ENCODE data around the gene AFAP1L2.
"Not testable (repeated sequence)": the region's sequence is repeated elsewhere in the genome, so short reads cannot be mapped to it uniquely, and the experiment has no call there.

AFAP1L2 gene

DNA sequence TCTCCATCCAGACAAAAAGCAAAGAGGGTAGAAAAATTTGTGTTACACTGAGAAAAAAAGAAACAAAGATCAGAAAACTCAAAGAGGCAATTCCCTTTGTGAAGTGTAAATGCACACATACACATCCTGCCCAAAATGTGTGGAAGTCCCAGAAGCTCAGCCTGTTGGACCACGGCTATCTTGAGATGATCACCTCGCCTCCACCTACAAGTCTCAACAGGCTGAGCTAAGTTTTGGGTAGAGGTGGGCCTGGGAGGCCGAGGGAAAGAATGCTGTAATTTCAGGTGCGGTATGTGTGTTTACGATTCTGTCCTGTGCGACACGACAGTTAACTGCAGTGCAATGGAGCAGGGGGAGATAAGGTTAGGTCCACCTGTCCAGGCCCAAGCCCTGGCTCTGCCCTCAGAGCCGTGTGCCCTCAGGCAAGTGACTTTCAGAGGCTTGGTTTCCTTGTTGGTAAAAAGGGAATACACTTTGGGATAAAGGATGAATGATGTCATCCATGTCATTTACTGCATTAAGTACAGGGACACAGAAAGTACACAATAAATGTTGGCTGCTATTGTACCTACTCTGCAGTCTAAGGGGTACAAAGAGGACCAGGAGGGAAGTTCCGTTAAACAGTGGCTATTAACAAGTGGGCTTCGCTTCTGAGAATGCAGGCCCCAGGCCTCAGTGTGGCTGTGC lies 67.3 kb downstream of the AFAP1L2 start:
- no peak for DNase-seq (ENCODE audit: low spot score)

DNA sequence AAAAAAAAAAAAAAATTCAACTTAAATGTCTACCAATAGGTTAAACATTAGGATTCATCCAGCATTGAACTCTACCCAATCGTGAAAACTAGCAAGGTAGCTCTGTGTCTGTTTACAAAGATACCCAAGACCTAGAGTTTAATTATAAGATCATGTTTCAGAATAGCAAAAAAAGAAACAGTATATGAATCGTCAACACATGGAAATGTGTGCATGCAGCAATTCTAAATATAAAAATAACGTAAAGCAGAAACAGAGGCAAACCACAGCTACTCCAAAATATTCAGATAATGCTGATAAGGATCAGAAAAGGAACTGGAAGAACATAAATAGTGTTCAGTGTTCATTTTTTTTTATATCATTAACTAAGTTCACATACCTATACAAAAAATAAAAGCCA lies 68.7 kb downstream of the AFAP1L2 start:
- no peak for DNase-seq (ENCODE audit: low spot score)

DNA sequence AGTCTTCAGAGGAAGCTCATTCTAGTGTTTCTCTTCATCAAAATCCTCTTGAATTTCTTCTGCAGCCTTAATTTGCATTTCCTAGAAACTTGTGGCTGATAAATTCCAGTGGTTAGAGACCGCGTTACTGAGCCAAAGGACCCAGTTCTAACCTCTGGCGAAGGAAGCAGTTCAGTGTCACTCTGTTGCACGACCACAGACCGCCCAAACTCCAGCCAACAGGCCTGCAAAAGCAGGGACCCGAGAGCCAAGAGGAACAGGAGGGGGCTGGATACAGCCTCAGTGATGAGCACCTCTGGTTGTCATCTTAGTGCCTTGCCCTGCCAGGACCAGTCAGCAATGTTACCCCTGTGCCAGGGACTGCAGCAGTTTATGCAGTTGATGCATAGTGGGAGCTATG lies 70.0 kb downstream of the AFAP1L2 start:
- DNase-seq (ENCODE audit: low spot score): no peak

DNA sequence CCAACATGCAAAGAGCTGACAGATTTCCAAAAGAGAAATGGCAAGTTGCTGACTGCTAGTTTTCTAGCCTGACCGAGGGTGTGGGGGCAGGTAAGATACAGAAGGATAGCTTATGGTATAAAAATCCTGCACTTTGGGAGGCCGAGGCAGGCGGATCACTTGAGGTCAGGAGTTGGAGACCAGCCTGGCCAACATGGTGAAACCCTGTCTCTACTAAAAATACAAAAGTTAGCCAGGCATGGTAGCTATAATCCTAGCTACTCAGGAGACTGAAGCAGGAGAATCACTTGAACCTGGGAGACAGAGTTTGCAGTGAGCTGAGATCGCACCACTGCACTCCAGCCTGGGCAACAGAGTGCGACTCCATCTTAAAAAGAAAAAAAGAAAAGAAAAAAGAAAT lies 70.9 kb downstream of the AFAP1L2 start:
- not testable (repeated sequence) for DNase-seq (ENCODE audit: low spot score)

DNA sequence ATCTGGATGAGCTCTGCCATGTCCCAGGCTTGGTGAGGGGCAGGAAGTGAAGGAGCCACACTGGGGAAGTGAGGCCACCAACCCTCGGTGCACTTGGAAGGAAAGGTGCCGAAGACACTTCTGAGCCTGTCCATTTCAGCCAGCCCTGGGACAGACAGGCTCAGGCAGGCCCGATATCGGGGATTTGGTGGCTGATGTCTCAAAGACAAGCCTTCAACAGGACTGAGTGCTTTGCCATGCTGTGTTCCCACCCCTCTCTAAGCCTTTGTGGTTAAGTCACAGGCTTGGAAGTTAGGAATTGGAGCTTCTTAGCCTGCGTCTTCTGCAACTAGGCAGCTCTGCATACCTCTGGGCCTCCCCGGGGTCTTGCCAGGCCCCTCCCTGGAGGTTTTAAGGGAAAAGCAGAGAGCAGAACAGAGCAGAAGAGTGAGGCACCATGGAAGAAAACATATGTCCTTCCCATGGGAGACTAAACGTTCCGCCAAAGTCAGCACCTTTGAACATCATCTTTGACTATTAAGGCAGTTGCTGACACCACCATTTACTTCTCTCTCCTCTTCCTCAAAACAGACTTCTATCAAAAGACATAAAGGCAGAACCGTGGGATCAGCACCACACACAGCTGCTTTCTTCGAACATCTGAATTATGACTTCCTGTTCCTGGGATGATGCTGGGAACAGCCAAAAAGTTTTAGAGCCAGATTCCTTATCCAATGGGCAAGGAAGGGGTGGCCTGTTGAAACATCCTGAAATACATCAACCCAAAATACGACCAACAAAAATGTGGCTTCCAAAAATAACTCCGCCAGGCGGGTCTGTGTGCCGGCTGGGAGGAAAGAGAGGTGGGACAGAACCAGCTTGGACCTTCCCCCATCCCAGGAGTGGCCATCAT lies 71.8 kb downstream of the AFAP1L2 start:
- DNase-seq (ENCODE audit: low spot score): no peak

DNA sequence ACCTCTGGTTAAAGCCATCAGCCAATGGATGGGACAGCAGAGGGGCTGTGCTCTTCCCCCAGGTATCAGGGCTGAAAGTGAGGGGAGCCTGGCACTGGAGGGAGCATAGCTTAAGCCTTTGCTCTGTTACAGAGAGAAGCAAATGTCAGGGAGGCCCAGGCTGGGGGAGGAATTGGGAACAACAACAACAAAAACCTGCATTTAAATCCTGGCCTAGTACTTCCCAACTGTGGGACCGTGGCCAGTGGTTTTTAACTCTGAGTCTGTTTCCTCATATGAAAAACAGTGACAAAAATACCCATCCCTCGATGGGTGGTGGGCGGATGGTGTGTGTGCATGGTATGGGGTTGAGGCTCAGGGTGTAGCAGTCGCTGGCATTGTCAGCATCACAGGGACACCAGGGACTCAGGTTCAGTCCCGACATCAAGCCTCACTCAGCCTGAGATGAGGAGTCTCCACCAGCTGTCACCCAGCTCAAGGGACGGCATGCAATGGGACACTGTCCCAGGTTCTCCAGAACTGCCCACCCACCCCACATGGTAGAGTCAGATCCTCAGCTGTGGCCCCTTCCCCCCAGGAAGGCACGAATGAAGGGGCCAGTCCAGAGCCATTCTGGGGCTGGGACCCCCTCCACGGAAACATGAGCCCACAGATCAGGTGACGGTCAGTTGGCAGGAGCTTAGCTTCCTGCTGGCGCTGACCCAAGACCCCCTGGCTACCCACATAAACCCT lies 74.5 kb downstream of the AFAP1L2 start:
- no peak for DNase-seq (ENCODE audit: low spot score)

DNA sequence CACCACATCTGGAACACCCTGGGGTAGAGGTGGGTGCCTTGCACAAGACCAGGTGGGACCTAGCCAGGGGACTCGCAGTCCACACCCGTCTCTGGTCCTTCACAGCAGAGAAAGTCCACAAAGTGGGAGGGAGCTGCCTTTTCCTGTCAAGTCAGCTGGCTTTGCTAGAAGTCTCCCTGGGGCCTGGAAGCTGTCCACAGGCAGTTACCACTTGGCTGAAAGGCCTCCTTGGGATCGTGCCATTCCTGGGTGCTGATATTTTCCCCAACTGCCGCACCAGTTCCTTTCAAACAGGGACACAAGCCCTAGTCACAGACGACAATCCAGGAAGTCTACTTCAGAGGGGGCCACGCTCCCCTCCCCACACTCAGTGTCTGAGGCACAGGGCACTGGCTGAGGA lies 75.4 kb downstream of the AFAP1L2 start:
- peak; percentile 55 for DNase-seq (ENCODE audit: low spot score)

DNA sequence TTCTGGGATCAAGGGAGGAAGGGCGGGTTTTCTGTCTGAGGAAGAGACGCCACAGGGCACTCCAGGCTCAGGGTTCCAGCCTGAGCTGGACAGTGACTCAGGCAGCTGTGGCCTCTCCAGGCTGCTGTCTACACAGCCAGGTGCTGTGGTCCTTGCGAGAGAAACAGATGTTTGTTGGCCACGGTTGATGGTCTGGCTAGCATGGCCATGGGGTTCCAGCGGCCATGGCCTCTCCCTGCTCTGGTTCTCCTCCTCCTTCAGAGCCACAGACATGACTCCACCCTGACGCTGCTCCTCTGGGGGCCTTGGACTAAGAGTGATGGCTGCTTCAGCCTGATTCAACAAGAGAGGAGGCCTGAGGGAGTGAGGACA lies 75.9 kb downstream of the AFAP1L2 start:
- no peak for DNase-seq (ENCODE audit: low spot score)

DNA sequence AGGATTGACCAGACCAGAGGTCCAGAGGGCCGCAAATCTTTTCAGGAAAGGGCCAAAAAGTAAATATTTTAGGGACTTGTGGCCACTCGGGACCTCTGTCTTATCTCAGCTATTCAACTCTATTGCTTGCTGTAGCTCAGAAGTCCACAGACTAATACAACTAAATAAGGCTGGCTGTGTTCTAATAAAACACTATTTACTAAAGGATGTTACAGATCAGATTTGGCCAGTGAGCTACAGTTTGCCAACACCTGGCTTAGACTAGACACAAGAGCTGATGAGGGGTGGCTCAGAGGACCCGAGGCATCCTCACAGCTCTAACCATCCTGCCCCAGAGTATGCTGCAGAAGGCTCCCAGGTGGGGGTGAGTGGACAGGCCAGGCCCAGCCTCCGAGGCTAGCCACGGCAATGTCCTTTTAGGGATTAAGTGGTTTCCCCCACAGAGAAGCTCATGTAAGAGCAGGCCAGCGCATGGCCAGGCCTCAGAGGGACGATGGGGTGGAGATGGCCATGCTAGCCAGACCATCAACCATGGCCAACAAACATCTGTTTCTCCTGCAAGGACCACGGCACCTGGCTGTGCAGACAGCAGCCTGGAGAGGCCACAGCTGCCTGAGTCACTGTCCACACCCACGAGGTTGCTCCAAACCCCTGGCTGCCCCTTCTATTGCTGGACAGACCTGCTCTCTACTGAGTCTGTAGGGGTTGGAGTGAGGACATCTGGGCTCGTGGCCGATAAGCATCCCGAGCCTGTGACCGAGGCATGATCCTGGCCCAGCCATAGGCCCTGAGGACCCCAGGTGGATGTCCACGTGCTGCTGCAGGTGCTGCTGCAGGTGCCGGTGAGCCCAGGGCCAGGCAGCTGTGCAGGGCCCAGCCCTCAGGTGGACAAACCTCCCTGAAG lies 76.5 kb downstream of the AFAP1L2 start:
- no peak for DNase-seq (ENCODE audit: low spot score)

DNA sequence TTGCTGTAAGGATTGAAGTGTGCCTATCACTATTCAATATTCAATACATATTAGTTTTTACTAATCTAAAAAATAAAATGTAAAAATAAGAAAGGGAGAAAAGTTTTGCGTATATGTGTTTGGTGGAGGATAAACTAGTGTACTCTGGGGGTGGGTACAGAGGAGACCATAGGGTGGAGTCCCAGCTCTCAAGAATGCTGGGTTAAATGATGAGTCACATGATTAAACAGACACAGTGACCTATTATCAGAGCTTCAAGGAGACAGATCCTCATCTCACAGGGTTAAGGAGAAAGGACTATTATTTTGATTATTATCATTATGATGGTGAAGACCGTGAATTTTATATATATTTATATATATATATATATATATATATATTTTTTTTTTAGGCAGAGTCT lies 77.5 kb downstream of the AFAP1L2 start:
- DNase-seq (ENCODE audit: low spot score): no peak

DNA sequence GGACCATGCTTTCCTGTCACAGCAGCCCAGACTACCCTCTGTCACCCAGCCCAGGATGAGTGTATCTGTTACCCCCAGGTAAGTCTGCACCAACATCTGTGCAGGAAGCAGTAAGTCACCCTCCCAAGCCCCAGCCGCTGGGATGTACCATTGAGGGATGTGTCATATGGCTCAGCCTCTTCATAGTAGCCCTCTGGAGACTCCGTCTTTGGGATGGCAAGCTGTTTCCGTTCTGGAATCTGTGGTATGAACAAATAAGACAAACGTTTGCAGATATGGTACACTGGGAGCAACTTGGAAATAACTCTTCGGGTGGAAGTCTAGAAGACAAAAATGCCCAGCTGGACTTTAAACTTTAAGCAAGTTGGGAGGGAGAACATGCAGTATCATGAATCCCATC lies 81.3 kb downstream of the AFAP1L2 start:
- DNase-seq (ENCODE audit: low spot score): no peak

DNA sequence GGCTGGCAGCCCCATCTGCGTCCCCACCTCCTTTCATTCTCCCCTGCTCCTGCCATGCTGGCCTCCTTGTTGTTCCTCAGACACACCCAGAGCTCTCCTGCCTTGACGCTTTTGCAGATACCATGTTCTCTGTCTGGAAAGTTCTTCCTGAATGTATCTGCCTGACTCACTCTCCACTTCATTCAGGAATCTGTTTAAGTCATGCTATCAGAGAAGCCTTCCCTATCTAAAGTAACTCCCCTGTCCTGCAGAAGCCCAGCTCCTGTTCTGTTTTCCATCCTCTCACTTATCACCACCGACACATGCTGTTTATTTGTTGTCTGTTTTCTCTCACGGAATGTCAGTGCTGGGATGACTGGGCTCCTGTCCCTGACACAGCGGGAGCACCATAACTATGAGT lies 82.0 kb downstream of the AFAP1L2 start:
- no peak for DNase-seq (ENCODE audit: low spot score)

DNA sequence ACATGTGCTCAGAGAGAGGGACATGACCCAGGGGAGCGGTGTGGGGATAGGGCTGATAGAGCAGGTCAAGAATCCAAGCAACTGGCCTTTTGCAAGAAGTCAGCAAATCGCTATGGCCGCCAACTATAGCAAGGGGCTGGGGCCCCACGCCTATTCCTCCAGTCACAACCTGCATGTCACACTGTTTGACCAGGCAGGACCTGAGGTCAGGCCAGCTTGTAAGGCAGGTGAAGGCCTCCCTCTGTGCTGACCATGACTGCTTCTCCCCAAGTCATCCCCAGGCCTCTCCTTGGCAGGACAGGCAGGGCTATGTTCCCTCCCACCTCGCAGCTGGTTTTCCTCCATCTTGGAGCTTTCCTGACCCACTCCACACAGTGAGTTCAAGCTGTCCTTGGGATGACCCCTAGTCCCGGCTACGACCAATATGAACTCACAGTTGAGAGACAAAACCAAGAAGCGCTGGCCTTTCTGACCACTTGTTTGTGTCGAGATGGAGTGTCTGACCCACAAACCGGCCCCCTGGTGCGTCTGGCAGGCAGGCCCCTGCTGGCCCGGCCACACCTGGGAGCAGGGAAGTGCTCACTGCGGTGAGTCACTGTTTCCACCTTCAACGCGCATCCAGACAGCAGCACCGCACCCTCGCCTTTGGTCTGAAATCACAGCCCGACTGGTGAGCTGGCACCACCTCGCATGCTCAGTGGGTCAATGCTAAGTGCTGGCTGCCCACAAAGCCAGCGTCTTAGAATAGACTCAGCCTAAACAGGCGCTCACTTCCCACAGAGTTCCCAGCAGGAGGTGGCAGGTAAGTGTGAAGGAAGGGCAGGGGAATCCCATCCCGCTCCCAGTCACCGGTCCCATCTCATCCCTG lies 83.8 kb downstream of the AFAP1L2 start:
- no peak for DNase-seq (ENCODE audit: low spot score)

DNA sequence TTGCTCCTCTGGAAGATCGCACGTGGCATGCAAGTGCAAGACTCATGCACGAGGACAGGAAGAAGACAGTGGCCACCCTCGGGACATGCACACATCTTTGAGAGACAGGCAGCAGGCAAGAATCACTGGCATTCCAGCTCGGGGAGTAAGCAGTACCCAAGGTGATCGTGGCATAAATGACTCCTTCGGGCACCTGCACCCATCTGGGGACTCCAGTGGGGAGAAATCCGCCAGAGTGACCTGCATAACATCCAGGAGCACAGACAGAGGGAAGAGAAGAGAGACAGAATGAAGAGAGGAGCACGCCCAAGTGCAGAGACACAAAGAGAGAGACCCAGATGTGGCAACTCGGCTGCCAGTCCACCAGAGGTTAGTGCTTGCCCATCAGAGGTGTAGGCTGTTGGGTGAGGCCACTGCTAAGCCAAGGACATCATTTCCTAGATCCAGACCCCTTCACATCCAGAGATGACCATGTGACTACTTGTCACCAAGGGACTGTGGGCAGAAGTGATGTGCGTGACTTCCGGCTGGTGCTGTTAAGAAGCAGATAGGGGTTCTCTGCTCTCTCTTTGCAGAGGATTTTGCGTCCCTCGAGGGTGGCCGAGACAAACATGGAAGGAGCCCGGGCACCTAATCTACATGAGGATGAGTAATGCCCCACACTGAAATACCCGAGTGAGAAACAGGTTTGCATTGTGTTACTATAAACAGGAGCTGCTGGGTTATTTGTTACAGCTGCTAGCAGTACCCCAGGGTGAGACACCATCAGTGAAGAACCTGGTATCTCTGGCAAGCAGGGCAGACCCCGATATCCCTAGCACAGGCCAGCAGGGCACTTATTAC lies 84.7 kb downstream of the AFAP1L2 start:
- DNase-seq (ENCODE audit: low spot score): no peak

DNA sequence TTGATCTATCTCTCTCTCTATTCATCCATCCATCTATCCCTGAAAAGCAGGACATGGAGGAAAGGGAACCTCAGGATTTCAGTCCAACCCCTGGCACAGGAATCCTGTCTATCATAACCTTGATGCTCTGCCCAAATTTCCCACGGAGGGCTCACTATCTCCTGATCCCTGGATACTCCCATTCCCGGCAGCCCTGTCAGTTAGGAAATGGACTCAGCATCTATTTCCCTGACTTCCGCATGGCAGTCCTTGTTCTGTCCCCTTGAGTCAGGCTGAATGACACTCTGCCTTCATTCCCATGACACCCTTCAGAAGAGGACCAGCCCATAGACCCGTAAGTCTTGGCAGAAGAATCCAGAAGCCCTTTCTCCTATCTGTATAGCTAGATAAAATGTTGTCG lies 87.6 kb downstream of the AFAP1L2 start:
- DNase-seq (ENCODE audit: low spot score): no peak

DNA sequence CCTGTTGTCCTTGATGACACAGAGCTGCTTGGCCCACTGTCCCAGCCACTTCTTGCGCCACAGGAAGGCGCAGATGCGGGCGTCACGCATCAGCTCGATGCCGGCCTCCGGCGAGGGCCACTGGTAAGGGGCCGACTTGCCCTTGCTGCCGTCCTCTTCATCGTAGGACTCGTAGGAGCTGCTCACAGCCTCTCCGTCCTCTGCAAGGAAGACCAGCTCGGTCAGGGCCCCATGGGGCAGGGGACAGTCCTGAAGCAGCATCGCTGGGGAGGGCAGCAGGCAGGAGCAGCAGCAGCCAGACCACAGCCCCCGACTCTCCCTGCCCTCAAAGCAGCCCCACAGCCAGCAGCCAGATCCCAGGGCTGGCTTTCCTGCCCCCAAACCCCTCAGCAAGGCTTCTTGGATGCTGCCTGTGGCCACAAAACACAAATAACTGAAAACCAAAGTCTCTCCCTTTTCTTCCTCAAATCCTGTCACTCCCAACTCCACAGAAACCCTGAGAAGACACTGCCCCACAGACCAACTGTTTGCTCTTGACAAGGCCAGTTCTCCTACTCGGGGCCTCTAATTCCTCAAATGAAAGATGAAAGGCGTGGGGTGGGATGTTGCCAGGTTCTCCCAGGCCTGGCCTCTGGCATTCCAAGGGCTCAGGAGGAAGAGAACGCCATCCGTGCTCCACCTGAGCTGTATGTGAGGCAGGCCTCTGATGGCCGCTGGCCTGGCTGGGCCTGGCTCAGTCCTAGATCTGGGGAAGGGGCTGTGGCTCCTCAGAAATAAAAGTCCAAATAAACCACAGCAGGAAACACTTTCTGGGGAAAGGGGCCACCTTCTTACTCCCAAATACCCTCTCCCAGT lies 88.5 kb downstream of the AFAP1L2 start:
- DNase-seq (ENCODE audit: low spot score): no peak

DNA sequence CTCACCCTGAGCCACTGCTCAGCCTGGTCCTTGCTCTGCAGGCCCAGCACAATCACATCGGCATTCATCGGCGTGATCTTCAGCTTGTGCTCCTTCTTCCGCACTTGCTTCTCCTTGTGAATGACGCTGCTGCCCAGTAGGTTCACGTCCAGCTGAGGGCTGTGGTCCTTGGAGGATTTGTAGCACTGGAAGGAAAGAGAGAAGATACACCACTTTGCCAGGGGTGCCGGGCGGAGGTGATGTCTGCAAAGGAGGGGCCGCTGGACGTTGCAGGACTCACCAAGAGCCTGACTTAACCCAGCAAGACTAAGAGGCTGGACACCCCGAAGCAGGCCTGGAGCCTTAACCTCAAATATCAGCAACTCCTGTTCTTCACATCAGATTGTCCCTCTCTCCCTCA lies 90.4 kb downstream of the AFAP1L2 start:
- DNase-seq (ENCODE audit: low spot score): no peak

DNA sequence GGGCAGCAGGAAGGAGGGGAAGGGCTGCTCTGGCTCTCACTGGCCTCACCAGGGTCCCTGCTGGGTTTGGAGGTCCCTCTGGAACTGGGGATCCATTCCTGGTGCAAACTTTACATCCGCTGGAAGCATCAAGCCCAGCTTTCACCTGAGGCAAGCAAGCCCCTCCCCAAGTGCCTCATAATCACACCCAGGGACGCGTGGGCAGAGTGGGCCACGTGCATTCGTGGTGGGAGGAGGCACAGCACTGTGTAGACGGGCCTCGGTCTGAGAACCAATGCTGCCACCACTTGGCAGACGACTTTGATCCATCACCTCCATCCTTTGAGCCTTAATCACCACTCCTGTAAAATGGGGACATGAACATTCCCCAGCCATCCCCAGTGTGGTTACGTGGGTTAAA lies 91.2 kb downstream of the AFAP1L2 start:
- no peak for DNase-seq (ENCODE audit: low spot score)
